ENCODE measurements around the gene PTPRZ1.

DNA sequence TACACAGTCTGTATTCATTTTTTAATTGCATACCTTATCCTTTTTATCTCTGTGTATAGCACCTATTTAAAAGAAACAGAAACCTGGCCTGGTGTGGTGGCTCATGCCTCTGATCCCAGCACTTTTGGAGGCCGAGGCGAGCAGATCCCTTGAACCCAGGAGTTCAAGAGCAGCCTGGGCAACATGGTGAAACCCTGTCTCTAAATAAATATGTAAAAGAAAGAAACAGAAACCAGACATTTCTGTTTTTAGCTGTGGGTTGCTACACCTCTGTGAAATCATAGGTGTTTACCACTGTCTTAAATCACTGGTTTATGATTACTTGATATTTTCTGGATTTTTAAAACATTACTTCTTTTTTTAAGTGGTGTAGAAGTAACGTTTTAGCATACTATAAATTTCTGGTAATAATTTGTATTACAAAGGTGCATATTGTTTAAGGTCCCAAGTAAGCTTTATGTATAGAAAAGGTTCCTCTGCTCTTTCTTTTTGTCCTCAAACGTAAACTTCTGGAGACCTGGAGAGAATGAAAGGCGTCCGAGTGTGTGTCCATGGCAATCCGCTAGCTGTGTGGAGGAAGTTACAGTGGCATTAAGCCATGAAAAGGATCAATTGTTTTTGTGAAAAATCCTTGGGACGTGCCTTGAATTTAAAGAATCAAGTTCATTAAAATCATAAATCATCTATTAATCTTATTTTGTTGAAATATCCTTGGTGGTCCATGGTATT lies 41.1 kb downstream of the PTPRZ1 start:
- TF ChIP-seq, protein P1, sequence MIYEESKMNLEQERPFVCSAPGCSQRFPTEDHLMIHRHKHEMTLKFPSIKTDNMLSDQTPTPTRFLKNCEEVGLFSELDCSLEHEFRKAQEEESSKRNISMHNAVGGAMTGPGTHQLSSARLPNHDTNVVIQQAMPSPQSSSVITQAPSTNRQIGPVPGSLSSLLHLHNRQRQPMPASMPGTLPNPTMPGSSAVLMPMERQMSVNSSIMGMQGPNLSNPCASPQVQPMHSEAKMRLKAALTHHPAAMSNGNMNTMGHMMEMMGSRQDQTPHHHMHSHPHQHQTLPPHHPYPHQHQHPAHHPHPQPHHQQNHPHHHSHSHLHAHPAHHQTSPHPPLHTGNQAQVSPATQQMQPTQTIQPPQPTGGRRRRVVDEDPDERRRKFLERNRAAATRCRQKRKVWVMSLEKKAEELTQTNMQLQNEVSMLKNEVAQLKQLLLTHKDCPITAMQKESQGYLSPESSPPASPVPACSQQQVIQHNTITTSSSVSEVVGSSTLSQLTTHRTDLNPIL (CRISPR knock-in tag; IDR thresholded peaks at IDR 0.05; ENCODE audit: low read depth), result no peak
- no peak for TF ChIP-seq PATZ1 (CRISPR knock-in tag; IDR thresholded peaks at IDR 0.05; ENCODE audit: borderline replicate concordance)
- TF ChIP-seq CSDC2 (CRISPR knock-in tag; IDR thresholded peaks at IDR 0.05), result no peak
- no peak for TF ChIP-seq TCF4 (CRISPR knock-in tag; IDR thresholded peaks at IDR 0.05; ENCODE audit: borderline replicate concordance)
- no peak for TF ChIP-seq RARB (CRISPR knock-in tag; IDR thresholded peaks at IDR 0.05)
- TF ChIP-seq POU6F1 (CRISPR knock-in tag; IDR thresholded peaks at IDR 0.05; ENCODE audit: borderline replicate concordance, low read depth), result no peak
- TF ChIP-seq TOX (CRISPR knock-in tag; IDR thresholded peaks at IDR 0.05; ENCODE audit: borderline replicate concordance), result no peak

Measured in SK-N-SH treated with all-trans-retinoic acid at 6 μM for 48 hours (cell line).